Measurements from ENCODE around the gene LIPJ.

GRCh38 chr10:88555190-88555908 lies 31.2 kb upstream of the LIPJ start:
- no peak for TF ChIP-seq FOXM1 (IDR thresholded peaks at IDR 0.05; ENCODE audit: borderline replicate concordance)
- no peak for TF ChIP-seq FOXA1 (IDR thresholded peaks at IDR 0.05)
- TF ChIP-seq TARDBP (IDR thresholded peaks at IDR 0.05), result no peak
- TF ChIP-seq L3MBTL2 (conservative IDR thresholded peaks at IDR 0.05), result no peak
- TF ChIP-seq ELF4 (IDR thresholded peaks at IDR 0.05), result no peak
- TF ChIP-seq BHLHE40 (IDR thresholded peaks at IDR 0.05; ENCODE audit: borderline replicate concordance), result no peak
